Skin of body (tissue), 2 donors: ENCODE measurements around the gene TXNDC15. TPM values are rescaled to one million over a fixed set of nuclear protein-coding genes. Genes with fewer than 3 reads are reported as not detected.
A peak's percentile ranks its signal among the peaks of the same experiment; 100 is the strongest.
"Not testable (repeated sequence)": the region's sequence is repeated elsewhere in the genome, so short reads cannot be mapped to it uniquely, and the experiment has no call there.

Experiments used
- DNase-seq: peaks from one replicate; lab custom pipeline; 2025; lab: John Stamatoyannopoulos, UW
- total RNA-seq: library from RNA; depleted of rRNA; stranded (reverse); fragments of >200 nt; gene quantifications from one replicate; pipeline ENCODE4 v1.2.3, GENCODE V29; 2014

Gene TXNDC15, protein sequence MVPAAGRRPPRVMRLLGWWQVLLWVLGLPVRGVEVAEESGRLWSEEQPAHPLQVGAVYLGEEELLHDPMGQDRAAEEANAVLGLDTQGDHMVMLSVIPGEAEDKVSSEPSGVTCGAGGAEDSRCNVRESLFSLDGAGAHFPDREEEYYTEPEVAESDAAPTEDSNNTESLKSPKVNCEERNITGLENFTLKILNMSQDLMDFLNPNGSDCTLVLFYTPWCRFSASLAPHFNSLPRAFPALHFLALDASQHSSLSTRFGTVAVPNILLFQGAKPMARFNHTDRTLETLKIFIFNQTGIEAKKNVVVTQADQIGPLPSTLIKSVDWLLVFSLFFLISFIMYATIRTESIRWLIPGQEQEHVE
- 51.8 TPM for total RNA-seq

DNA sequence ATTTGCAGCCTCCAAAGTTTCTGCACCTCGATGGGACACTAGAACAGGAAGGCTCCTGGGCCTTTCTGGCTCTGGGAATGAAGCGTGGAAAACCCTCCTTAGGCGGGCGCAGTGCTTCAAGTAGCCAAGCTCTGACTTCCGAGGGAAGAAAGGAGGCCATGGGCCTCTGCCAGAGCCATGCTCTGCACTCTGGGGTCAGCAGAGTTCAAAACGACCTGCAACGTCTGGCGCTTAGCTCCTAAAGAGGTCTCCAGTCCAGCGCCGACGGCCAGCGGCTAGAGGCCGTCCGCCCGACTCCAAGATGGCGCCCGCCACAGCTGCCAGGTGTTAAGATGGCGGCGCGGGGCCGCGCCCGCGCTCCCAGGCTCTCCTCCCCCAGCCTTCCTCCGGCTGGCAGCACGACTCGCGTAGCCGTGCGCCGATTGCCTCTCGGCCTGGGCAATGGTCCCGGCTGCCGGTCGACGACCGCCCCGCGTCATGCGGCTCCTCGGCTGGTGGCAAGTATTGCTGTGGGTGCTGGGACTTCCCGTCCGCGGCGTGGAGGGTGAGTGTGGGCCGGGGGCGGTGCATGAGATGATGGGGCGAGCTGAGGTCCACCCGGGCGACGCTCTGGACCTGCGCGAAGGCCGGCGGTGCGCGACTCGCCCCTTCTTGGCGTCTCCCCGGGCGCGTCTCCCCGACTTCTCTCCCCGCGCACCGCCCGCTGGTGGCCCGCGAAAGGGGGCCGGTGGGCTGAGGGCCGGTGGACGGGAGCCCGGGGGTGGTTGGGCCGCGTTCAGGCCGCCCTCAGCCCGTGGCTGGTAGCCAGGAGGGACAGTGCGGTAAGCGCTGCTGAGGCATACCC lies at the start of gene TXNDC15:
Gene TXNDC15, plus strand, starts transcription at position 385 of the 844 bp plus-strand sequence. Its CDS starts 57 bp downstream, at position 442.
- DNase-seq, result peak; percentile 84

DNA sequence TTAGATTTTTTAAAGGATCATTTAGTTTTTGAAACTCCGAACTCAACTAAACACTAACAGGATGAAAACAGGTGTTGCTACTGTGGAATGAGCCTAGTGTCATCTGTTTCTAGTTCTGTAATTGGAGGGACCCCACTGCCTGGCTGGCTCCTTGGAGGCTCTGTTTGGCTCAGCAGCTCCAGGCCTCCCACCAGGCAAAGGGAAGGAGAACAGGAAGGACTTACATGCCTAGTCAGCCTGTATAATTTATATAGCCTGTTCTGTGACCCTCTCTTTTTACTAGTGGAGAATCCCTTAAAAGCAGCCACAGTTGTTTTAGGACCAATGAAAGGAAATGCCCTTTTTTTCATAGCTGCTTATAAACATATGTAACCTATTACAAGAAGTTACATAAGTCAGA lies 49.5 kb upstream of the TXNDC15 start:
- no peak for DNase-seq

DNA sequence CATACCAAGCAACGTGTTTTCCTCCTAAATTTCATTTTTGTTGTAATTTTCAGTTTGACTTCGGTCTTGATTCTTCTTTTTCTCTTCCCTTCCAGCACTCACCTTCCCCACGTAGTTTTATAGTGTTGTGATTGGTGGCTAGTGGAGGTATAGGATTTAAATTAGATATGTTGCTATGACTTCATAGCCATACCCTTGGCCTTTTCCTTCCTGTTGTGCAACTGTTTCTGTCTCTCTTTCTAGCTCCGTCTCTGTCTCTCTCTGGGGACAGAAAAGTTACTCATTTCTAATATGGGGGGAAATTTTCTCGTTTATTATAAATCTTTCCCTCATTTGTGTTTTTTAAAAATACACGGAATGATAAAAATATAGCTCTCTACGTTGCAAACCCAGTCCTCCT lies 49.0 kb upstream of the TXNDC15 start:
- DNase-seq, result no peak

DNA sequence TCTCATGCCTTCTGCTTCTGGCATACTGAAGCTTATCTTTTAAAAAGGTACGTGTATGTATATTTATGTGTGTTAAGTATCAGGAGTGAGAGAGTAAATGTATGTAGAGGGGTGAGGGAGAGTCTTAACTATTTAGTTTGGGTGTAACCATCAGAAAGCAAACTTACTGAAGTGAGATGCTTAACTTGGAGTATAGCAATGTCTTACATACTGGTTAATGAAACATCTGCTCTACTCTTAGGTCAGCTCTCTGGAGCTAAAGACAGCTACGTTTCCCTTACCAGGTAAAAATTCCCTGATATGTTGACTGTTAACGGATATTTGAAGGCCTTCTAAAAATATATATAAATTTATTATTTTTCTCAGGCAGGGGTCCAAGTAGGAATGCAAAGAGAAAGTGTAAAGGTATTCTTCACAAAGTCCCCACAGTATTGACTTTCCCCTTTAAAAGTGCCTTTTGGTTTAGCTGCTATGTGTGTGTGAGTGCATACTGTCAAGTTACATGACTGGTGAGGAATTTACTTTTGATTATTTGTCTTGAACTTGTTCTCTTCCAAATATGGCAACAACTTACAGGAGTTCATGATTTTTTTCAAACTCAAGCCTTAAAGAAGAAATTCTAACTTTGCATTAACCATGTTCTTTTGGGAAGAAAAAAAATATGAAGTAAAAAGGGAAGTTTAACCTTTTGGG lies 40.7 kb upstream of the TXNDC15 start:
- DNase-seq, result no peak

DNA sequence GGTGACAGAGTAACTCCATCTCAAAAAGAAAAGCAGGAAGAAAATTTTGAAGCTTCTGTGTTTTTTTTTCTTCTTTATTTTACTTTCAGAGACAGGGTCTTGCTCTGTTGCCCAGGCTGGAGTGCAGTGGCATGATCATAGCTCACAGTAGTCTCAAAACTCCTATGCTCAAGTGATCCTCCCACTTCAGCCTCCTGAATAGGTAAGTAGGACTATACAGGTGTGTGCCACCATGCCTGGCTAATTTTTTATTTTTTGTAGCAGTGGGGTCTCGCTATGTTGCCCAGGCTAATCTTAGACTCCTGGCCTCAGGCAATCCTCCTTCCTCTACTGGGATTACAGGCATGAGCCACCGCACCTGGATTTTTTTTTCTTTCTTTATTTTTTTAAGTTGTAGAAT lies 38.5 kb upstream of the TXNDC15 start:
- DNase-seq, result no peak

DNA sequence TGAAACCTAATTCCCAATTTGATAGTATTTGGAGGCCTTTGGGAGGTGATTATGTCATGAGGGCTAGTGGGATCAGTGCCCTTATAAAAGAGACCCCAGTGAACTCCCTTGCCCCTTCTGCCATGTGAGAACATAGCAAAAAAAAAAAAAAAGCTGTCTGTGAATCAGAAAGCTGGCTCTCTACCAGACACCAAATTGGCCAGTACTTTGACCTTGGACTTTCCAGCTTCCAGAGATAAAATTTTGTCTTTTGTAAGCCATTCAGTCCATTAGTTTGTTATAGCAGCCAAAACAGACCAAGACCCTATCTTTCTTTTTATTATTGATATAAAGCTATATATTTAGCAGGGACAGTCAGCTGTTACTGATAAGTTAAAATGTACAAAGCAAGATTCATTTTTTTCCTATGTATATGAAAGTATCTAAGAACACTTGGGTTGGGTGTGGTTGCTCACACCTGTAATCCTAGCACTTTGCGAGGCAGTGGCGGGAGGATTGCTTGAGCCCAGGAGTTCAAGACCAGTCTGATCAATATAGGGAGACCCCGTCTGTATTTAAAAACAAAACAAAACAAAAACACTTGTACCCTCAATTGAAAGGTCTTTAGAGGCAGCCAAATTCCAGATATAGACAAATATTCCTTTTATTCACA lies 36.5 kb upstream of the TXNDC15 start:
- DNase-seq, result no peak

DNA sequence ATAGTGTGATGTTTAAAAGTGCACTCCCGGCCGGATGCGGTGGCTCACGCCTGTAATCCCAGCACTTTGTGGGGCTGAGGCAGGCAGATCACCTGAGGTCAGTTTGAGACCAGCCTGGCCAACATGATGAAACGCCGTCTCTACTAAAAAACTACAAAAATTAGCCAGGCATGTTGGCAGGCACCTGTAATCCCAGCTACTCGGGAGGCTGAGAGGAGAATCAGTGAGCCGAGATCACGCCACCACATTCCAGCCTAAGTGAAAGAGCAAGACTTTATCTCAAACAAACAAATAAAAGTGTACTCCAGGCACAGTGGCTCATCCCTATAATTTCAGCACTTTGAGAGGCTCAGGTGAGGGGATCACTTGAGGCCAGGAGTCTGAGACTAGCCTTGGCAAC lies 35.8 kb upstream of the TXNDC15 start:
- not testable (repeated sequence) for DNase-seq

DNA sequence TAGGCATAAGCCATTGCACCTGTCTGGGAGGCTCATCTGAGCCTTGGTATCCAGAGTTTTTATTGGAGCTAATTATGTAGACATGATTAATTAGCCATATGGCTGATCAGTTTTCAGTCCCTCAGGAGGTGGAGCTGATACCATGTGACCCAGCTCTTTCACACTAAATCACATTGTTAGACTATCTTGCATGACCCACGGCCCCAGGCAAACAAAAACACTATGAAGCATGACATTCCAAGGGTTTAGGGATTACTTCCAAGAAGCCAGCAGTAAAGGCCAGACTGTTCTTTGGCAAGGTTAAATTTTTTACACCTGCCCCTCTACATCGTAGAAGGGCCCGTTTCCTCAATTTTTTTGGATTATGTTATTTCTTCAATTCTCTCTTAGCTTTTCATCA lies 33.4 kb upstream of the TXNDC15 start:
- DNase-seq, result no peak

DNA sequence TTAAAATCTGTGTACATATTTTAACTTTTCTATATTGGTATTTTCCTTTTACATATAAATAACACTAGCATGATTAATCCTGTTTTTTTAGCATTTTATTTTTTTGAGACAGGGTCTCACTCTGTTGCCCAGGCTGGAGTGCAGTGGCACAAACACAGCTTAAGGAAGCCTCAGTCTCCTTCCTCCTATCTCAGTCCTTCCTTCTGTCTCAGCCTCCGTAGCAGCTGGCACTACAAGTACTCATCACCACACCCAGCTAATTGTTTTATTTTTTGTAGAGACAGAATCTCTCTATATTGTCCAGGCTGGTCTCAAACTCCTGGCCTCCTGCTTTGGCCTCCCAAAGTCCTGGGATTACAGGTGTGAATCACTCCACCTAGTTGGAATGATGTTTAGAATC lies 29.9 kb upstream of the TXNDC15 start:
- DNase-seq, result no peak

DNA sequence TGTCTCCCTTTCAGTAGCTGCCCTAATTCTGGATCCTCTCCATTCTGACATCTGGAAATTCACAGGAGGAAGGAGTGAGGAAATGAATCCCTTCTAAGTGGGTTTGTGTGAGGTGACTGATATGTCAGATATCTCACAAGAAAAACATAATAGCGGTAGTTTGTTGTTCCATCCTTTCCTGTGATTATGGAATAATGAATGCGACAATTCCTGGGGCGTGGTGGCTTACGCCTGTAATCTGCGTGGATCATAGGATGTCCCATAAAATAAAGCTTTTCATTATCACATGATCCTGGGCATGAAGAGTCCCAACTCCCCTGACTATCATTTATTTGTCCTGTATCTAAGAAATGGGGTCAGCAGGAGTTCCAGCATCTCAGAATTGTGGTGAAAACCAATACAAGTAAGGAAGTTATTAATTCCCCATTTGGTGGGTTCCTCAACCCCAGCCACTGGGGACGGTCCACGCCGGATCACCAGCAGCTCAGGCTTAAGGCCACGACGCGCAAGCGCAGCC lies 28.8 kb upstream of the TXNDC15 start:
- no peak for DNase-seq

DNA sequence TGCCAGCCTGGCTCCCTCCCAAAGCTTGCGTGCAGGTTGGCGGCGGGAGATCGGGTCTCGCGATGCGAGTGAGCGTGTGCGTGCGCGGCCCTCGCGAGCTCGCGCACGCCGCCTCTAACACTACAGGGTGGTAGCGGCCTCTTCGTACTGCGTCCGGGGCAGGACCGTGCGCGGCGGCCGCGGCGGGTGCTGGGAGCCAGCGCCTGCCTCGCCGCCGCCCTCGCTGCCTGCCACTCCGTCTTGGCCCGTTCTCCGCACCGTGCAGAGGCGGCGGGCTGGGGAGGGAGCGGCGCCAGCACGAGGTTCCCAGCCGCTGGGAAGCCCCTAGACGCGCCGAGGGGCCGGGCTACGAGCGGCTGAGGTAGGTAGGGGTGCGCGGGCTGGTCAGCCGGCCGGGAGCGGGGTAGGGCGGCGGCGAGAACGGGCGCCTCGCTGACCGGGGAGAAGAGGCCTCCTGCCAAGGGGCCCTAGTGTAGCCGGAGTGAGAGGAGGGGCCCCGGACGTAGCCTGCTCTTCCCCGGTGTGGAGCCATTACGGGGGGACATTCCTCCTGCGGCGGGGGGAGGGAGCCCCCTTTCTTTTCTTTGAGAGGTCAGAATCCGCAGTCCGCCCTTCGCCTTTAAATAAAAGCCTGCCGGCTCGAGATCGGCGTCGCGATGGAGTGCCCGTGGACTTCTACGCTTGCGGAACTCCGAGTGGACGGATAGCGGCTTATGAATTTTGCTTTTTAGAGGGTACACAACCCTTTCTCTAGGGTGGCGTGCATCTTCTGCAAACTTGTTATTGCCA lies 28.1 kb upstream of the TXNDC15 start, which contains the start of gene C5orf24:
Gene C5orf24, plus strand, starts transcription at position 117 of the 789 bp plus-strand sequence. CDS start 8,933 bp downstream, outside the sequence.
- DNase-seq, result peak; percentile 96

DNA sequence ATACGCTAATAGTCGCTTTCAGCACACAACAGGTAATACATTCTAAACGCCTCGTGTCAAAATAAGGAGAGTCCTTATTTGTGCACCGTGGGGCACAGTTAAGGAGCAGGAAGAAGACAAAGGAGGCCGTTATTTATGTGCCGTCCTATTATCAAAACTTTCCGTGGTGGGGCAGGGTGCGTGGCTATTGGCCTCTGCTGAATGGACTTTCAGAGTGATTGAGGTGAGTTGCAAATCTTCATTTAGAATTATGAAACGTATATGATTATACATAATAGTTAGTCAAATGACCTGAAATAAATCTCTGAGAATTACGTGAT lies 27.6 kb upstream of the TXNDC15 start:
- peak; percentile 14 for DNase-seq

DNA sequence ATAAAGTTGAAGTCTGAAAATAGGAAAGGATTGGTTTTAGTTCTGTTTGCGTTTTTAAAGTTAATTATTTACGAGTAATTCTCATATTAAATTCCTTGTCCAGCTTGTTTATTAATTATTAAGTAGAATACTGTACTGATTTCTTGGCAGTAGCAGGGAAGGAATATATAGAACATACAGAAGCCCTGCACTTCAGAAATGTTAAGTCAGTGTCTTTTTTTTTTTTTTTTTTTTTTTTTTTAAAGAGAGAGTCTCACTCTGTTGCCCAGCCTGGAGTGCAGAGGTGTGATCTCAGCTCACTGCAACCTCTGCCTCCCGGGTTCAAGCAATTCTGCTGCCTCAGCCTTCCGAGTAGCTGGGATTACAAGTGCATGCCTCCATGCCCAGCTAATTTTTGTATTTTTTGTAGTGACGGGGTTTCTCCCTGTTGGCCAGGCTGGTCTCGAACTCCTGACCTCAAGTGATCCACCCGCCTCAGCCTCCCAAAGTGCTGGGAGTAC lies 24.7 kb upstream of the TXNDC15 start:
- DNase-seq, result not testable (repeated sequence)

DNA sequence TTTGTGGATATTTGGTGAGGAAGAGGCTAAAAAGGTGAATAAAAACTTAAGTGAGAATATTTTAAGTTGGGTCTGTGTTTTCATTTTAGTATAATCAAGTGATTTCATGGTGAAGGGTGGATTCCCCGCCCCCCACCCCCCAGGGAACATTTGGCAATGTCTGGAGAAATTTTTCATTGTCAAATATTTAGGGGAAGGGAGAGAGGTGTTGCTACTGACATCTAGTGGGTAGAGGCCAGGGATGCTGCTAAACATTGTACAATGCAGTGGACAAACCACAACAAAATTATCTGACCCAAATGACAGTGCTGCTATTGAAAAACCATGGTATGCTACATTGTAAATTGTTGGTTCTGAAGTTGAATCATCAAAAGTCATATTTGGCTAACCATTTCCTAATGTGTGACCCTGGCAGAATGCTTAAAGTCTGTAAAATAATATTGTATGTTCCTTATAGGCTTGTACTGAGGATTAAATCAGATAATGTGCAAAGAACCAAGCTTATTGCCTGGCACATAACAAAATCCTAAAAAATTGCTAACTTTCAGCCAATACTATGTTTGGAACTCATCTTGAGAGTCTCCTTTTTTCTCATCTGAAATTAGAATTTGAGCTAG lies 22.8 kb upstream of the TXNDC15 start:
- DNase-seq, result no peak

DNA sequence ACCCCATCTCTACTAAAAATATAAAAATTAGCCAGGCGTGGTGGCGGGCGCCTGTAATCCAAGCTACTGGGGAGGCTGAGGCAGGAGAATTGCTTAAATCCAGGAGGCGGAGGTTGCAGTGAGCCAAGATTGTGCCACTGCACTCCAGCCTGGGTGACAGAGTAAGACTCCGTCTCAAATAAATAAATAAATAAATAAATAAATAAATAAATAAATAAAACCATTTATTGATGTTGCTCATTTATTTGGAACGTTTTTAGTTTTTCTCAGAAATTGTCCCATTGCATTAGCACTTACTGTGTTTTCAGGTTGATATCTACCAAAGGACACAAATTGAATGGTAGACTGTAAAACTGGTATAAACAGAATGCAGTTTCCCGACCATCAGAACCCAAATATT lies 17.7 kb upstream of the TXNDC15 start:
- DNase-seq, result not testable (repeated sequence)

DNA sequence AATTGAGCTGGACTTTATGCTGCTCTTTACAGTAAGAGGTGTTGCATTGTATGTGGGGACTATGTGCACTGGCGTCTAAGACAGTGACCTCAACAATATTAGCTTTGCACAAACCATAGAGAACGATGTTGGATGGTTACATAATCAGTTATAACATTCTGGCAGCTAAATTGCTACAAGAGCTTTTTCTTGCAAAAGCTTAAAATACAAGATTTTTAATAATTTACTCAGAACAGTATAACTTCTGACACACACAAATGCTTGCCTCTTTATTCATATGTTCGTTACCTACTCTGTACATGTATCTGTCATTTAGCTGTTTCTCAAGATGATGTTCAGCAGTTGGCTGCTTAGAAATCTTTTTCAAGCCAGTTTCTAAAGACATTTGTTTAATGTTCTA lies 16.8 kb upstream of the TXNDC15 start:
- DNase-seq, result no peak

DNA sequence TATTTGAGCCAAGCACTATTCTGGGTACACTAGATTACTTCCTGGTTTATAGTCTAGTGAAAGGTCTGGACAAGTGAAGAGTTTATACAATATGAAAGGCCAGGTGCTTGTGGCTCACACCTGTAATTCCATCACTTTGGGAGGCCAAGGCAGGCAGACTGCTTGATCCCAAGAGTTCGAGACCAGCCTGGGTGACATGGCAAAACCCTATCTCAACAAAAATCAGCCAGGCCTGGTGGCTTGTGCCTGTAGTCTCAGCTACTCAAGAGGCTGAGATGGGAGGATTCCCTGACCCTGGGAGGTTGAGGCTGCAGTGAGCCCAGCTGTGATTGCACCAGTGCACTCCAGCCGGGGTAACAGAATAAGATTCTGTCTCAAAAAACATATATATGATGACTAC lies 9.5 kb upstream of the TXNDC15 start:
- DNase-seq, result no peak

DNA sequence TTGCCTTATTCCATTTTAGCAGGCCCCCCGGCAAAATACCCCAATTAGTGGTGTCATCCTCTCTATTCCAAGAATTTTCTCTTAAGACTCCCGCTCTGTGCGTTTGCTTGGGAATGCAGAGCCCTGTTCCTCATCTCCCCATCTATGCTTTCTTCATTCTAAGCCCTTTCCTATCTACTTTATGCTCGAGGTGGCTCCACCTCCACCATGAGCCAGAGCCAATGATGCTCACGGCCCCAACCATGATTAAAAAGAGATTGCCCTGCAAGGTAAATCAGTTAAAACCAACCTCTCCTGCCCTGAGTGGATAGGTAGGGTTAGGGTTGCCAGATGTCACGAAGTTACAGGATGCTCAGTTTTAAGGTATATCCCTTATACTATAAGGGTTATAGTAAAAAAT lies 677 bp upstream of the TXNDC15 start:
- DNase-seq, result no peak

DNA sequence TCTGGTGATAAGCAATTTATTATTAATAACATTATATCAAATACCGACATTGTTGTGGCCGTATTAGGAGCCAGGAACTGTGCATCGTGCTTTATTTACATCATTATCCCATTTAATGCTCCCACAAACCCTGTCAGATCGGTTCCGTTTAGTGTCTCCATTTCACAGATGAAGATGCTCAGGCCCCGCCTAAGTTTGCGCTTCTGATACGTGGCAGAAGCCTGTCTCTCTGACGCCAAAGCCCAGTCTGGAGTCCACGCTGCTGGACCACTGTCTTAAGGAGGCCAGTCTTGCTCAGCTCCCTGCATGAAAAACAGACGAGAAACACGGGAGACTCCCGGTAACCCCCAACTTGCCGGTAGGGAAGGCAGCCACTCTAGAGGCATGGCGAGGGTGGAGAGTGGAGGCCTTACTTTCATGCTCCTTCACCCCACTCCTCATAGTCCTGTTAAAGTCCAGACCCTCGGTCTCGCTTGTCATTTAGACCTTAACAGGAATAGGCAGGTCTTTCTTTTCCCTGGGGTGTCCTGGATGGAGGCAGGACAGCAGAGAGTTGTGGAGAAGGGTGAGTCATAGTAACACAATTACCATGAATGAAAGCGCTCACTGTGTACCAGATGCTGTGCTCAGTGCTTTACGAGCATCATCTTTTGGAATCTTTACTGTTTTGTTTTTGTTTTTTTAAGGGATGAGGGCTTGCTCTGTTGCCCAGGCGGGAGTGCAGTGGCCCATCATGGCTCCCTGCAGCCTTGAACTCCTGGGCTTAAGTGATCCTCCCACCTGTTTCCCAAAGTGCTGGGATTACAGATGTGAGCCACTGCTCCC lies 872 bp downstream of the TXNDC15 start:
- peak; percentile 82 for DNase-seq
